C1 segment of cervical spinal cord (tissue), 14 donors: ENCODE data around the gene PSMB2.
"Not testable (repeated sequence)": the region's sequence is repeated elsewhere in the genome, so short reads cannot be mapped to it uniquely, and the experiment has no call there.

Experiments used
- DNase-seq, 14 donors: peaks; one replicate each; lab custom pipeline; 2025; lab: John Stamatoyannopoulos, UW

PSMB2 gene

GRCh38 chr1:35641233-35641866 is at the start of gene PSMB2:
TSS of gene PSMB2 (minus strand) at chr1:35641526. CDS start at chr1:35641432, 94 bp downstream.
- DNase-seq: peak; percentile 49 to 93 (median 88)

GRCh38 chr1:35691080-35691479 is 49.8 kb upstream of the PSMB2 start:
- DNase-seq: no peak

GRCh38 chr1:35690103-35690502 is 48.8 kb upstream of the PSMB2 start:
- DNase-seq: not testable (repeated sequence)

- DNase-seq: no peak
These were observed 46.8 kb upstream of the PSMB2 start for GRCh38 chr1:35688161-35688560.

GRCh38 chr1:35683012-35683411 is 41.7 kb upstream of the PSMB2 start:
- DNase-seq: no peak

GRCh38 chr1:35680271-35680670 is 38.9 kb upstream of the PSMB2 start:
- no peak for DNase-seq

- no peak for DNase-seq
These were observed 34.4 kb upstream of the PSMB2 start for GRCh38 chr1:35675773-35676172.

GRCh38 chr1:35674111-35674510 is 32.8 kb upstream of the PSMB2 start:
- no peak for DNase-seq

- no peak for DNase-seq
These were observed 30.8 kb upstream of the PSMB2 start for GRCh38 chr1:35672116-35672515.

GRCh38 chr1:35668506-35668905 is 27.2 kb upstream of the PSMB2 start:
- no peak for DNase-seq

- DNase-seq: no peak
These were observed 25.6 kb upstream of the PSMB2 start for GRCh38 chr1:35666916-35667315.

GRCh38 chr1:35666216-35666615 is 24.9 kb upstream of the PSMB2 start:
- DNase-seq: no peak

- DNase-seq: no peak
These were observed 22.1 kb upstream of the PSMB2 start for GRCh38 chr1:35663434-35663833.

- DNase-seq: no peak
These were observed 20.1 kb upstream of the PSMB2 start for GRCh38 chr1:35661474-35661795.

- DNase-seq: peak in 1 of 14 donors; percentile 9
These were observed 19.5 kb upstream of the PSMB2 start for GRCh38 chr1:35660581-35661473.

GRCh38 chr1:35659589-35659988 is 18.3 kb upstream of the PSMB2 start:
- DNase-seq: no peak

- no peak for DNase-seq
These were observed 16.5 kb upstream of the PSMB2 start for GRCh38 chr1:35657851-35658250.

GRCh38 chr1:35656863-35657232 is 15.5 kb upstream of the PSMB2 start:
- DNase-seq: no peak

- DNase-seq: no peak
These were observed 15.0 kb upstream of the PSMB2 start for GRCh38 chr1:35656148-35656862.

- DNase-seq: no peak
These were observed 13.9 kb upstream of the PSMB2 start for GRCh38 chr1:35655196-35655595.

GRCh38 chr1:35650416-35650815 is 9.1 kb upstream of the PSMB2 start:
- DNase-seq: no peak

GRCh38 chr1:35646043-35646442 is 4.7 kb upstream of the PSMB2 start:
- DNase-seq: no peak

- DNase-seq: no peak
These were observed 2.9 kb upstream of the PSMB2 start for GRCh38 chr1:35644204-35644603.
